SK-N-SH (cell line): Measurements from ENCODE around the gene HIPK4.

ENCODE experiments used
- EP300 ChIP-seq, 2 experiments: IDR thresholded peaks; 2 replicates each; pipeline versions ENCODE4 v1.4.0 to v1.6.1; 2012; ENCODE audit warnings: borderline replicate concordance in 1 of 2, low read depth in 1 of 2, low read length in 1 of 2
- POLR2AphosphoS5 ChIP-seq: IDR thresholded peaks from 2 replicates; pipeline ENCODE4 v1.6.1; 2012; ENCODE audit warnings: low read depth, low read length
- RFX5 ChIP-seq: IDR thresholded peaks from 2 replicates; pipeline ENCODE4 v1.6.1; 2012; ENCODE audit warnings: mild to moderate bottlenecking, improper control_type of control experiment, low read length
- SMC3 ChIP-seq: IDR thresholded peaks from 2 replicates; pipeline ENCODE4 v1.6.1; 2012; ENCODE audit warnings: low read depth, low read length, improper control_type of control experiment
- TAF1 ChIP-seq: IDR thresholded peaks from 2 replicates; pipeline ENCODE4 v1.6.1; 2012; ENCODE audit warnings: low read depth, mild to moderate bottlenecking, low read length, moderate library complexity, borderline replicate concordance
- TCF12 ChIP-seq: IDR thresholded peaks from 2 replicates; pipeline ENCODE4 v1.4.0; 2012
- TEAD4 ChIP-seq: IDR thresholded peaks from 2 replicates; pipeline ENCODE4 v1.4.0; 2012; ENCODE audit warnings: mild to moderate bottlenecking, borderline replicate concordance; ENCODE audit not compliant: insufficient read depth
- YY1 ChIP-seq: IDR thresholded peaks from 2 replicates; pipeline ENCODE4 v1.4.0; 2012; ENCODE audit warnings: low read depth, mild to moderate bottlenecking
- TF ChIP-seq, protein P1 (sequence below): IDR thresholded peaks from 2 replicates; pipeline ENCODE4 v1.6.1; 2012; ENCODE audit warnings: mild to moderate bottlenecking, low read depth, low read length, moderate library complexity
- TF ChIP-seq, protein P2 (sequence below): IDR thresholded peaks from 2 replicates; pipeline ENCODE4 v1.4.0; 2012; ENCODE audit warnings: low read depth, borderline replicate concordance
- TF ChIP-seq, protein P3 (sequence below): fragments of 200-600 bp; sonication (generic); IDR thresholded peaks from 2 replicates; pipeline ENCODE4 v1.6.1; 2017; ENCODE audit warnings: antibody characterized with exemption, mild to moderate bottlenecking, moderate library complexity
- TF ChIP-seq, protein P4 (sequence below): IDR thresholded peaks from 2 replicates; pipeline ENCODE4 v1.4.0; 2012; ENCODE audit warnings: low read depth

DNA sequence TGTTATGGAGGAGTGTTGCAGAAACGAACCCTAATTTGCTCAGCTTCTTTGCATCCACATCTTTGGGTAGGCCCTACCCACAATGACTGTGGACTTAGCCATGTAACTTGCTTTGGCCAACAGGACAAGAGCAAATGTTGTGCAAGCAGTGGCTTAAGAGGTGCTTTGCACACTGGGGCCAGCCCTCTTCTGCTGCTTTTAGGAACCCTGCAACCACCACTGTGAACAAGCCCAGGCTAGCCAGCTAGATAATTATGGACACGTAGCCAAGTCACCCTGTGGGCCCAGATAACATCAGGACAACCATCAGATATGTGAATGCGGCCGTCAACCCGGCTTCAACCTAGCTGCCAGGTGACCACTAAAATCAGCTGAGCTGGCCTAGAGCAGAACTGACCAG is 58.9 kb downstream of the HIPK4 start:
- TF ChIP-seq TAF1 (no peak), TEAD4 (no peak), POLR2AphosphoS5 (no peak), RFX5 (no peak), EP300 (IDR thresholded peaks at IDR 0.05; ENCODE audit: borderline replicate concordance in 1 of 2, low read depth in 1 of 2, low read length in 1 of 2) (no peak), SMC3 (no peak), YY1 (no peak), TCF12 (no peak)
- TF ChIP-seq, protein P1, sequence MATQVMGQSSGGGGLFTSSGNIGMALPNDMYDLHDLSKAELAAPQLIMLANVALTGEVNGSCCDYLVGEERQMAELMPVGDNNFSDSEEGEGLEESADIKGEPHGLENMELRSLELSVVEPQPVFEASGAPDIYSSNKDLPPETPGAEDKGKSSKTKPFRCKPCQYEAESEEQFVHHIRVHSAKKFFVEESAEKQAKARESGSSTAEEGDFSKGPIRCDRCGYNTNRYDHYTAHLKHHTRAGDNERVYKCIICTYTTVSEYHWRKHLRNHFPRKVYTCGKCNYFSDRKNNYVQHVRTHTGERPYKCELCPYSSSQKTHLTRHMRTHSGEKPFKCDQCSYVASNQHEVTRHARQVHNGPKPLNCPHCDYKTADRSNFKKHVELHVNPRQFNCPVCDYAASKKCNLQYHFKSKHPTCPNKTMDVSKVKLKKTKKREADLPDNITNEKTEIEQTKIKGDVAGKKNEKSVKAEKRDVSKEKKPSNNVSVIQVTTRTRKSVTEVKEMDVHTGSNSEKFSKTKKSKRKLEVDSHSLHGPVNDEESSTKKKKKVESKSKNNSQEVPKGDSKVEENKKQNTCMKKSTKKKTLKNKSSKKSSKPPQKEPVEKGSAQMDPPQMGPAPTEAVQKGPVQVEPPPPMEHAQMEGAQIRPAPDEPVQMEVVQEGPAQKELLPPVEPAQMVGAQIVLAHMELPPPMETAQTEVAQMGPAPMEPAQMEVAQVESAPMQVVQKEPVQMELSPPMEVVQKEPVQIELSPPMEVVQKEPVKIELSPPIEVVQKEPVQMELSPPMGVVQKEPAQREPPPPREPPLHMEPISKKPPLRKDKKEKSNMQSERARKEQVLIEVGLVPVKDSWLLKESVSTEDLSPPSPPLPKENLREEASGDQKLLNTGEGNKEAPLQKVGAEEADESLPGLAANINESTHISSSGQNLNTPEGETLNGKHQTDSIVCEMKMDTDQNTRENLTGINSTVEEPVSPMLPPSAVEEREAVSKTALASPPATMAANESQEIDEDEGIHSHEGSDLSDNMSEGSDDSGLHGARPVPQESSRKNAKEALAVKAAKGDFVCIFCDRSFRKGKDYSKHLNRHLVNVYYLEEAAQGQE = no peak
- TF ChIP-seq, protein P2, sequence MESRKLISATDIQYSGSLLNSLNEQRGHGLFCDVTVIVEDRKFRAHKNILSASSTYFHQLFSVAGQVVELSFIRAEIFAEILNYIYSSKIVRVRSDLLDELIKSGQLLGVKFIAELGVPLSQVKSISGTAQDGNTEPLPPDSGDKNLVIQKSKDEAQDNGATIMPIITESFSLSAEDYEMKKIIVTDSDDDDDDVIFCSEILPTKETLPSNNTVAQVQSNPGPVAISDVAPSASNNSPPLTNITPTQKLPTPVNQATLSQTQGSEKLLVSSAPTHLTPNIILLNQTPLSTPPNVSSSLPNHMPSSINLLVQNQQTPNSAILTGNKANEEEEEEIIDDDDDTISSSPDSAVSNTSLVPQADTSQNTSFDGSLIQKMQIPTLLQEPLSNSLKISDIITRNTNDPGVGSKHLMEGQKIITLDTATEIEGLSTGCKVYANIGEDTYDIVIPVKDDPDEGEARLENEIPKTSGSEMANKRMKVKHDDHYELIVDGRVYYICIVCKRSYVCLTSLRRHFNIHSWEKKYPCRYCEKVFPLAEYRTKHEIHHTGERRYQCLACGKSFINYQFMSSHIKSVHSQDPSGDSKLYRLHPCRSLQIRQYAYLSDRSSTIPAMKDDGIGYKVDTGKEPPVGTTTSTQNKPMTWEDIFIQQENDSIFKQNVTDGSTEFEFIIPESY = no peak
- TF ChIP-seq, protein P3, sequence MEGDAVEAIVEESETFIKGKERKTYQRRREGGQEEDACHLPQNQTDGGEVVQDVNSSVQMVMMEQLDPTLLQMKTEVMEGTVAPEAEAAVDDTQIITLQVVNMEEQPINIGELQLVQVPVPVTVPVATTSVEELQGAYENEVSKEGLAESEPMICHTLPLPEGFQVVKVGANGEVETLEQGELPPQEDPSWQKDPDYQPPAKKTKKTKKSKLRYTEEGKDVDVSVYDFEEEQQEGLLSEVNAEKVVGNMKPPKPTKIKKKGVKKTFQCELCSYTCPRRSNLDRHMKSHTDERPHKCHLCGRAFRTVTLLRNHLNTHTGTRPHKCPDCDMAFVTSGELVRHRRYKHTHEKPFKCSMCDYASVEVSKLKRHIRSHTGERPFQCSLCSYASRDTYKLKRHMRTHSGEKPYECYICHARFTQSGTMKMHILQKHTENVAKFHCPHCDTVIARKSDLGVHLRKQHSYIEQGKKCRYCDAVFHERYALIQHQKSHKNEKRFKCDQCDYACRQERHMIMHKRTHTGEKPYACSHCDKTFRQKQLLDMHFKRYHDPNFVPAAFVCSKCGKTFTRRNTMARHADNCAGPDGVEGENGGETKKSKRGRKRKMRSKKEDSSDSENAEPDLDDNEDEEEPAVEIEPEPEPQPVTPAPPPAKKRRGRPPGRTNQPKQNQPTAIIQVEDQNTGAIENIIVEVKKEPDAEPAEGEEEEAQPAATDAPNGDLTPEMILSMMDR = no peak
- TF ChIP-seq, protein P4, sequence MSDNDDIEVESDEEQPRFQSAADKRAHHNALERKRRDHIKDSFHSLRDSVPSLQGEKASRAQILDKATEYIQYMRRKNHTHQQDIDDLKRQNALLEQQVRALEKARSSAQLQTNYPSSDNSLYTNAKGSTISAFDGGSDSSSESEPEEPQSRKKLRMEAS = no peak
